ENCODE measurements around the gene SPRR2A.
"Not testable (repeated sequence)": the region's sequence is repeated elsewhere in the genome, so short reads cannot be mapped to it uniquely, and the experiment has no call there.

SPRR2A gene

GRCh38 chr1:153057375-153057774 is at the start of gene SPRR2A:
Gene SPRR2A (minus strand): TSS chr1:153057512. CDS start chr1:153056735, 777 bp downstream.
- no peak for DNase-seq

- DNase-seq = no peak
These were observed 42.9 kb upstream of the SPRR2A start for GRCh38 chr1:153100245-153100644.

GRCh38 chr1:153099461-153100045 is 42.2 kb upstream of the SPRR2A start:
- DNase-seq = no peak

- no peak for DNase-seq
These were observed 38.5 kb upstream of the SPRR2A start for GRCh38 chr1:153095764-153096163.

- no peak for DNase-seq
These were observed 37.1 kb upstream of the SPRR2A start, which contains the start of gene SPRR2E for GRCh38 chr1:153094426-153094825. Gene SPRR2E (minus strand): TSS chr1:153094526. CDS start chr1:153093751, 775 bp downstream.

GRCh38 chr1:153087652-153088051 is 30.3 kb upstream of the SPRR2A start:
- no peak for DNase-seq

- DNase-seq = no peak
These were observed 24.4 kb upstream of the SPRR2A start for GRCh38 chr1:153081736-153082135.

GRCh38 chr1:153072806-153073726 is 15.8 kb upstream of the SPRR2A start:
- DNase-seq = no peak

- DNase-seq = no peak
These were observed 14.2 kb upstream of the SPRR2A start, which contains the start of gene SPRR2B for GRCh38 chr1:153071511-153071910. Gene SPRR2B (minus strand): TSS chr1:153071611. CDS start chr1:153070839, 772 bp downstream.

- no peak for DNase-seq
These were observed 12.9 kb upstream of the SPRR2A start for GRCh38 chr1:153070243-153070642.

GRCh38 chr1:153058826-153059784 is 1.8 kb upstream of the SPRR2A start:
- no peak for DNase-seq

GRCh38 chr1:153058154-153058553 is 842 bp upstream of the SPRR2A start:
- no peak for DNase-seq

GRCh38 chr1:153056111-153056510 is 1.2 kb downstream of the SPRR2A start:
- not testable (repeated sequence) for DNase-seq

GRCh38 chr1:153049211-153049610 is 8.1 kb downstream of the SPRR2A start:
- DNase-seq = no peak

- DNase-seq = no peak
These were observed 16.2 kb downstream of the SPRR2A start, which contains the start of gene SPRR2D for GRCh38 chr1:153040950-153041631. Gene SPRR2D (minus strand): TSS chr1:153041120. CDS start chr1:153040346, 774 bp downstream.

- no peak for DNase-seq
These were observed 22.1 kb downstream of the SPRR2A start for GRCh38 chr1:153035211-153035610.

- DNase-seq = no peak
These were observed 24.5 kb downstream of the SPRR2A start for GRCh38 chr1:153032677-153033308.

GRCh38 chr1:153032073-153032472 is 25.2 kb downstream of the SPRR2A start:
- no peak for DNase-seq

- DNase-seq = no peak
These were observed 26.4 kb downstream of the SPRR2A start, which contains the start of gene SPRR1B for GRCh38 chr1:153030895-153031294. Gene SPRR1B (plus strand): TSS chr1:153031203. CDS start chr1:153032346, 1,143 bp downstream.

GRCh38 chr1:153028766-153029165 is 28.5 kb downstream of the SPRR2A start:
- DNase-seq = no peak

- DNase-seq = no peak
These were observed 31.5 kb downstream of the SPRR2A start for GRCh38 chr1:153025797-153026196.

Data from NCI-H510A (cell line).